Endothelial cell (in vitro differentiated cells): ENCODE measurements around the gene TPRG1. TPM values are rescaled to one million over a fixed set of nuclear protein-coding genes. Genes with fewer than 3 reads are reported as not detected.

ENCODE experiments used
- DNase-seq: peaks from one replicate; pipeline ENCODE4 v3.0.0; 2021; ENCODE audit warnings: low spot score
- H3K27ac Mint-ChIP-seq: one replicate; pipeline ENCODE4 v1.8.0; 2021; ENCODE audit warnings: mixed read lengths, inconsistent platforms; ENCODE audit not compliant: unreplicated experiment
- H3K27me3 Mint-ChIP-seq: one replicate; pipeline ENCODE4 v1.8.0; 2021; ENCODE audit warnings: mild to moderate bottlenecking, moderate library complexity, mixed read lengths, inconsistent platforms; ENCODE audit not compliant: unreplicated experiment
- H3K36me3 Mint-ChIP-seq: one replicate; pipeline ENCODE4 v1.8.0; 2021; ENCODE audit warnings: mild to moderate bottlenecking, low read depth, mixed read lengths, inconsistent platforms; ENCODE audit not compliant: unreplicated experiment
- H3K4me1 Mint-ChIP-seq: one replicate; pipeline ENCODE4 v1.8.0; 2021; ENCODE audit warnings: mild to moderate bottlenecking, mixed read lengths, inconsistent platforms; ENCODE audit not compliant: unreplicated experiment
- H3K4me3 Mint-ChIP-seq: one replicate; pipeline ENCODE4 v1.8.0; 2021; ENCODE audit warnings: mild to moderate bottlenecking, mixed read lengths, inconsistent platforms; ENCODE audit not compliant: unreplicated experiment
- H3K9me3 Mint-ChIP-seq: one replicate; pipeline ENCODE4 v1.8.0; 2021; ENCODE audit warnings: mixed read lengths, inconsistent platforms; ENCODE audit not compliant: unreplicated experiment
- total RNA-seq: library from RNA; stranded (reverse); fragmentation: NEBNext Ultra II Directional; extraction: Animal tissue kit (Norgen Biotek cat#: 25700); gene quantifications from one replicate; pipeline ENCODE4 v1.2.1, GENCODE V29; 2021; ENCODE audit not compliant: unreplicated experiment
- TF ChIP-seq, protein P1 (sequence below): fragments of 200-600 bp; sonication (generic); IDR thresholded peaks from one replicate; pipeline ENCODE4 v1.5.0; 2021; ENCODE audit warnings: antibody characterized with exemption; ENCODE audit not compliant: unreplicated experiment

The TPRG1 gene
- total RNA-seq, 1 donor from 2014 or later: 2.1 TPM

DNA sequence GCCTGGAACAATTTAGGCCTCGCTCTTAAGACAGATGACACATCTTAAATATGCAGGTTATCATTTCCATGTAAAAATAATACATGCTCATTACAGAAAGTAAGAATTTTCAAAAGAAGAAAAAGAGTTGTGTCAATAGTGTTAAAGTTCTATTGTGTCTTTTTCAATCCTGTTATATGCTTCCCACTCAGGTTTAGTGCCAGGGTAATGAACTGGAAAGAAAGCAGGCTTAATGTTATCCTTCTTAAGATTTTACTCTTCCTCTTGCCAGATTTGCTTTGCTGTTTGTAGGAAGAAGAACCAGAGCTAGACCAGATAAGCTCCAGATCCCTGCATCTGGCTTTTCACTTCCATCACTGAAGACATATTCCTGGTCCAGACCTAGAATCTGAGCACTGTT, 128.6 kb downstream of the TPRG1 start:
- no peak for DNase-seq
- H3K36me3 Mint-ChIP-seq: no peaks in the 10 kb centered on the region
- H3K4me1 Mint-ChIP-seq: no peaks in the 10 kb centered on the region
- TF ChIP-seq, protein P1, sequence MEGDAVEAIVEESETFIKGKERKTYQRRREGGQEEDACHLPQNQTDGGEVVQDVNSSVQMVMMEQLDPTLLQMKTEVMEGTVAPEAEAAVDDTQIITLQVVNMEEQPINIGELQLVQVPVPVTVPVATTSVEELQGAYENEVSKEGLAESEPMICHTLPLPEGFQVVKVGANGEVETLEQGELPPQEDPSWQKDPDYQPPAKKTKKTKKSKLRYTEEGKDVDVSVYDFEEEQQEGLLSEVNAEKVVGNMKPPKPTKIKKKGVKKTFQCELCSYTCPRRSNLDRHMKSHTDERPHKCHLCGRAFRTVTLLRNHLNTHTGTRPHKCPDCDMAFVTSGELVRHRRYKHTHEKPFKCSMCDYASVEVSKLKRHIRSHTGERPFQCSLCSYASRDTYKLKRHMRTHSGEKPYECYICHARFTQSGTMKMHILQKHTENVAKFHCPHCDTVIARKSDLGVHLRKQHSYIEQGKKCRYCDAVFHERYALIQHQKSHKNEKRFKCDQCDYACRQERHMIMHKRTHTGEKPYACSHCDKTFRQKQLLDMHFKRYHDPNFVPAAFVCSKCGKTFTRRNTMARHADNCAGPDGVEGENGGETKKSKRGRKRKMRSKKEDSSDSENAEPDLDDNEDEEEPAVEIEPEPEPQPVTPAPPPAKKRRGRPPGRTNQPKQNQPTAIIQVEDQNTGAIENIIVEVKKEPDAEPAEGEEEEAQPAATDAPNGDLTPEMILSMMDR: no peak
- H3K9me3 Mint-ChIP-seq: no peaks in the 10 kb centered on the region
- no peak overlapping the region for H3K27ac Mint-ChIP-seq
- no peak overlapping the region for H3K4me3 Mint-ChIP-seq
- no peaks in the 10 kb centered on the region for H3K27me3 Mint-ChIP-seq

DNA sequence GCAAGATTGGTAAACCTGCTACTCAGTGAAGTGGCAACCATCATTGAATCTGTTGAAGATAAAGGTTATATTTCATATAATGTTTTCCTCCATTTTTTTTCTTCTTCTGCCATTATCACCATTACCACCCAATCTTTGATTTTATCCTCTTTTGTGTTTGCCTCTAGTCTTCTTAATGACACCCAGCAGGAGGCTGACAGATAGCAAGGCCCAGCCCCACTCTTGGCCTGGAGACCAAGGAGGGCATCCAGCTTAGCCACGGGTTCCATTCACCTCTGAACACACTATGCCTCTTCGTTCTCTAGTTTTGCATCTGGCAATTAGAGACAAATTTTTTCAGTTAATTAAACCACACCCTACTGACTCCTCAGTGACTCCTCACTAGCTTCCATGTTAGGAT, 129.7 kb downstream of the TPRG1 start:
- no peaks in the 10 kb centered on the region for H3K36me3 Mint-ChIP-seq
- no peaks in the 10 kb centered on the region for H3K9me3 Mint-ChIP-seq
- H3K4me3 Mint-ChIP-seq: no peak overlapping the region
- DNase-seq: no peak
- no peaks in the 10 kb centered on the region for H3K4me1 Mint-ChIP-seq
- TF ChIP-seq, protein P1: no peak
- no peak overlapping the region for H3K27ac Mint-ChIP-seq
- H3K27me3 Mint-ChIP-seq: no peaks in the 10 kb centered on the region

DNA sequence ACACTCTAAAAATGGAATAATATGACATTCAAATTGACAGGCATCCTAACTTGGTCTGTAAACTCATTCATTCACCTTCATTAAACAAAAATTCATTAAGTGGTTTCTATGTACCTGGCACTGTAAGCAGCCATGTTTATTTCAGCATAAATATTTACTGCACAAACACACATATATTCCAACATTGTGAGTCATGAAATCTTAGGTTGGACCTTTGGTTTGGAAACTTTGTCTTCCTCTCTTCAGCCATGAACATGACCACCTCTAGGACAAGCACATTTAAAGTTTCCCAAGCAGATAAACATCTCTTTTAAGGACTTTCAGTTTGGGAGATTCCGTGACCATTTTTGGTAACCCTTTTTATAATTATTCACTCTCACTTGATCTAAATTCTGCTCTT, 131.8 kb downstream of the TPRG1 start:
- no peak overlapping the region for H3K4me3 Mint-ChIP-seq
- no peak for DNase-seq
- TF ChIP-seq, protein P1: no peak
- H3K4me1 Mint-ChIP-seq: no peaks in the 10 kb centered on the region
- no peaks in the 10 kb centered on the region for H3K36me3 Mint-ChIP-seq
- no peaks in the 10 kb centered on the region for H3K27me3 Mint-ChIP-seq
- H3K27ac Mint-ChIP-seq: no peak overlapping the region
- H3K9me3 Mint-ChIP-seq: no peaks in the 10 kb centered on the region

DNA sequence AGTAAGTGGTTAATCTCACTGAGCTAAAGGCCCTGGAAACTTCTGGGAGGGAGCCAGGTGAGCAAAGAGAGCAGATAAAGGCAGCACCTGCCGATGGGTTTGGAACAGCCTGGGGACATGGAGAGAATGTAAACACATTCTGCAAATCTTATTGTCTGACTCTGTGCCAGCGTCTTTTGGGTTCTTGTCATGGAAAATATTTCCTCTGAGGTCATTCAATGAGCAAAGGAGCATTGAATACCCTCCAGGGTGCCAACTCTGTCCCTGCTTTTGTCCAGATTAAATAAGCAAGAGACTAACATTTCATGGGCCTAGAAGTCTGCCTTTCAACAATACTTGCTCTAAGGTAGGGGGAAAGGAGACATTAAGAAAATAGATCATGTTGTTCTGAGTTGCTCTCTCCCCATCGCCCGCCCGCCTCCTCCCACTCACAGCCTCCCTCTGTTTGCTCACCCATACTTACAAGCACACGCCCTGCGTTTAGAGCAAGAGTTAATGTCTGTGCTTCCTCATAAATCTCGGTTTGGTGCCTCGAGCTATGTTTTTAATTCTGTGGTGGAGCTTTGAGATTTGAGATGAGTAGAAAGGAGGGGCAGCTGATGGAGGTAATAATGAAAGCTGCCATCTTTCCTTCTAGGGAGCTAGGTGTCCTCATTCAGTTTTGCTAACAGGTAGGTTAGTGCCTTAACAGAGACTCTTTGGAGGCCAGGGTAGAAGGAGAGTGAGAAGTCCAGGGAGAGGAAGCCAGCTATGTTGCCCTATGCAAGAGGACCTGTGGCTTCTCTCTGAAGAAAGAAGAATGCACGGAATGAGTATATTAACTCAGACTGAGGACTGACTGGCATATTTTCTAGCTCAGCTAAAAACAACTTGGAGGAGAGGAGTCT, 132.9 kb downstream of the TPRG1 start:
- Mint-ChIP-seq H3K36me3 (no peaks in the 10 kb centered on the region), H3K4me1 (no peaks in the 10 kb centered on the region), H3K4me3 (no peak overlapping the region), H3K27me3 (no peaks in the 10 kb centered on the region), H3K27ac (no peak overlapping the region), H3K9me3 (no peaks in the 10 kb centered on the region)
- no peak for DNase-seq
- TF ChIP-seq, protein P1: no peak

DNA sequence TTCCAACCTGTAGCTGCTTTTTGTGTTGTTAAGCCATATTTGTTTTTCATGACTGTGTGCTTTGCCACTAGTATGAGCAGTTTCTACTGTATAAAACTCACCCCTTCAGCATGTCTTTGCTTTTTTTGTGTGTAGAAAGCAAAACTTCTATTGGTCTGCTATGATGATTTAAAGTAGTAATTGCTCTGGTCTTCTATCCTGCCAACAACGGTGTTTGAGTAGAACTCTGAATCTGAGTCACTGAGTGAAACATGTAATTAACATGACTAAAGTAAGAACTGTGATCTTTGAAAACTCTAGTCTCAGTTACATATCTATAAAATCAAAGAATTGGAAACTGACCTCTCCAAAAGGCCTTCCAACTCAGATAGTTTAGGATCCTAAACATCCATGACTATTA, 133.6 kb downstream of the TPRG1 start:
- no peaks in the 10 kb centered on the region for H3K36me3 Mint-ChIP-seq
- no peaks in the 10 kb centered on the region for H3K27me3 Mint-ChIP-seq
- no peaks in the 10 kb centered on the region for H3K4me1 Mint-ChIP-seq
- no peak overlapping the region for H3K27ac Mint-ChIP-seq
- H3K4me3 Mint-ChIP-seq: no peak overlapping the region
- no peaks in the 10 kb centered on the region for H3K9me3 Mint-ChIP-seq
- DNase-seq: no peak
- TF ChIP-seq, protein P1: no peak
